Right hindlimb (tissue), 1 donor: ENCODE data around the gene SLC6A13.

Experiments used
- DNase-seq: peaks from one replicate; pipeline ENCODE4 v3.0.0-alpha.2; 2018

SLC6A13 gene

DNA sequence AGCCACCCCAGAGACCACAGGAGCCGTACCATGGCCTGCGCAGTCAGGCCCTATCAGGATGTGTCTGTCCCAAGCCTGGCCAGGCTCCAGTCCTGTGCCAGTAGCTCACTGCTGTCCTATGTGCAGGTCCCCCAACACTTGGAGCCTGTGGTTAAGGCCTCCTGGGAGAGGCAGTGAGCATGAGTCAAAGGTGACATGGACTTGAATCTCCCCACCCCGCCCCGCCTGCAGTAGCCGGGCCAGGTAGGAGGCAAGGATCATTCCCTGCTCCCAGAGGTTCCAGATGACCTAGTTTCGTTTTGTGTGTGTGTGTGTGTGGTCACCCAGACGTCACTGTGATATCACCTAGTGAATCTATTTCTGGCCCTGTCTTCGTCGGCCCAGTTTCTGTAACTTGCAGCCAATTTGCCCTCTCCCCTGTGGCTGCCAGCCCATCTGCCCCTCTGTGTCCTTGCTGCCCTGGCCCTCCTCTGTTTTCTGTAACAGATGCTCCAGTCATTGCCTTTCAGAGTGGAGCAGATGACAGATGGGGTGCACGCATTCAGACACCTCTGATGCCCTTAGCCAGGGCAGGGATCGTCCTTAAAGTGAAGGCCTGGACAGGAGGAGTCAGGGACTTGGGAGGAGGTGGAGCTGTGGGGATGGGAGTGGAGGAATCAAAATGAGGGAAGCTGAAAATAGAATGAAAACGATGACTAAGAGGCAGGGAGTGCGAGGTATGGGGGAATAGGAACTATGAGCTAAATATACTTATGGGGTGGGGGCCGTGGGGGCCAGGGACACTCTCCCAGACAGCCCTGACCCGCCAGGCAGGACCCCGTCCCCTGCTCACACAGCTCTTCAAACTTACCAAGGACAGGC, 86.1 kb downstream of the SLC6A13 start:
- no peak for DNase-seq

DNA sequence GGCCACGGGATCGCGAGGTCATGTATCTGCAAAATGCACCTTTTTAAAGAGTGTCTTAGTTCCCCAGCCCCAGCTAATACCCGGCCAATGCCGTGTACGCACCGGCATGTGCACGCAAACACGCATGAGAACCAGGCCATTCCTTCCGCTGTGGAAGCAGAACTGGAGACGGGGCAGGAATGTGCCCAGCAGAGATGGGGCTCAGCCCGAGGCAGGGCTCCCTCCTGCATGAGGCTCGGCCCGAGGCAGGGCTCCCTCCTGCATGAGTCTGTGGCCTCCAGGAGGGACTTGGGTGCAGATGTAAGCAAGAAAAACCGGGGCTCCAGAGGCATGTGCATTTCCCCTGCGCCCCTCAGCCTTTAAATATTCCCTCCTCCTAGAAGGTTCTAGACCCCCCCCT, 86.9 kb downstream of the SLC6A13 start:
- no peak for DNase-seq

DNA sequence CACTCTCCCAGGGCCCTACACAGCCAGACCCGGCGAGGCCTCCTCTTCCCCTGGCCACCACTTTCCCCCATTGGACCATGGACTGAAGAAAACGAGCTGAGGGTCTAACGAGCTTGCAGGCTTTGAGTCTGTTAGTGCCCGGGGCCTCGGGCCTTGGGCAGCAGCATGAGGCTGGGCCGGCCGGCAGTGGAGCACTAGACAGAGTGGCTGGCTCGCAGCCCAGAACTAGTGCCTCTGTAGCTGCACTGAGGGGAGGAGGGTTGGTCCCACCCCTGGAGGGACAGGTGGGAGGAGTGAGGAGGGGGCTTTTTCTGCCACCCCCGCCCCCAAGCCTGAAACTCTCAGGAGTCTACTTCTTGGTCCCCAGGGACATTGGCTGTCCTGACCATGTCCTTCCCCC, 87.4 kb downstream of the SLC6A13 start:
- DNase-seq, result no peak

DNA sequence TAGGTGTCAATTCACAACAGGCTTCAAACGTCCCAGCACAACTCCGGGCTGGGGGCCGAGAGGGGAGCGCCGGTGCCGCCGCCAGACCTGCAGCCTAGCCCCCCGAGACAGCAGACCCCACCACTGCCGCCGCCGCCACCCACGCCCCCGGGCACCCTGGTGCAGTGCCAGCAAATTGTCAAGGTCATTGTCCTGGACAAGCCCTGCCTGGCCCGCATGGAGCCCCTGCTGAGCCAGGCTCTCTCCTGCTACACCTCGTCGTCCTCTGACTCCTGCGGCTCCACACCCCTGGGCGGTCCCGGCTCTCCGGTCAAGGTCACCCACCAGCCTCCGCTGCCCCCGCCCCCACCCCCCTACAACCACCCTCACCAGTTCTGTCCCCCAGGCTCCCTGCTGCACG, 88.0 kb downstream of the SLC6A13 start:
- DNase-seq, result no peak

DNA sequence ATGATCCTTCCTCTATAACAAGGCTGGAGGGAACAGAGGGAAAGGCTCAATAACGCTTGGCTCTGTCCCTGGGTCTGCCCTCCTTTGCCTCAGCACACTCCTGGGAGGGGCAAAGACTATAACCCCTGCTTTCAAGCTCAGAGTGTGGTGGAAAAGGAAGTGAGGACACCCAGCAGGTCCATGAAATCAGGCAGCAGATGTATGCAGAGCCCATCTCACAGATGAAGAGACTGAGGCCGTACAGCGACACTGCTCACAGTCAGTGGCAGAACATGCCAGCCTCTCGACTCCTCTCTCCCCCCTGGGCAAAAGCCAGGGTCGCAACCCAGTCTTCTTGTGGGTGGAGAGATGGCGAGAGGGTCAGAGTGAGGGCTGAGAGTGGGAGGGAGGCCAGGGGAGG, 88.5 kb downstream of the SLC6A13 start:
- DNase-seq, result no peak

DNA sequence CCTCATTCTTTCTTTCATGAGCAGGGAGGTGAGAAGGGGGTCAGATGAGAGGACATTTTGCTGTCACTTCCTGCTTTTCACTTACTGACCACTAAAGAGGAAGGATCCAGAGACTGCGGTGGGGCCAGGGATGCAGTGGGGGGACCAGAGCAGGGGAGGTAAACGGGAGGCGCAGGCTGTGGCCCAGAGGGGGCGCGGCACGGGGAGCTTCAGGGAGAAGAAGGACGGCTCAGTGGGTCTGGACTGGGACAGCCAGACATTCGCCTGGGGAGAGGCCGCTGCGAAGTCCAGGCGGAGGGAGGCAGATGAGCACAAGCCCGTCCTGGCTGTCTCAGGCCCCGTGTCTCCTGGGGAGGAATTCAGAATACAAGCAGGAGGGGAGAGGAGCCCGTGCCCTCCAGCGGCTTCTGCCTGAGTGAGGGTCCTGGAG, 89.9 kb downstream of the SLC6A13 start:
- DNase-seq, result no peak

DNA sequence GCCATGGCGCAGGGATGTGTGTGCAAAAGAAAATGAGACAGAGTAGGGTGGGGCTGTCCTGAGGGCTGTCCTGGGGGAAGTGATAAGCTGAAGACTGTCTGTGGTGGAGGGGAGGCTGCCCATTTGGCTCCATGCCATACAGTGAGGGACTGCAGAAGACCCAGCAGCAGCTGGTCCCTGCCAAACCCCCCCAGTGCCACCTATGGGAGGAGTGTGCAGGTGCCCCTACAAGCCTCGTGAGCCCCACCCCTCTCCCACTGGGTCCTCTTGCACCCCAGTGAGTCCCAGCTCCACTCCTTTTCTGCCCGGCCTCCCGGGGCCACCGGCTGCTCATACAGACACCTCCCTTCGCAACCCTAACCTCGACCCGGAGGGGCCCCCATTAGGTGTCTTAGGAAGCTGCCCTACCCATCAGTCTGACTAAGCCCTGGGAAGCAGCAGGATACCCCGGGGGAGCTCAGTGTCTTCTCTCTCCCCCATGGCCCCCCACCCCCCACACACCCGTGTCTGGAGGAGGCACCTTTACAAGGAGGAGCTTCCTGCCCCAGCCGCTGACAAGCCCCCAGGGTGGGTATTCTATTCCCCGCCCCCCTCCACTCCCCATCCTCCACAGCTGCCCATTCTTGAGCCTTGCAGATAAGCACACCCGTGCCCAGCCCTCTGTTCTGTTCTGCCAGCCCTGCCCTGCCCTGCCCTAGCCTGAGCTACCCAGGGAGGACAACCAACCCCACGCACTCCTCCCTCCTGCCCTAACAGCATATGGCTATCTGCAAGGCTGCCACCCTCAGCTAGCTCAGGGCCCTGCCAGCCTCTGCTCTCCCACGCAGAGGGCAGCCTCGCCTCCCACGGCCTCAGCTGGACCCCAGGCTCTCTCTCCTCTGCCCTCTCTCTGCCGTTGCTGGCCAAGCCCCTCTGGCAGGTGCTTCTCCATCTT, 90.6 kb downstream of the SLC6A13 start:
- no peak for DNase-seq

DNA sequence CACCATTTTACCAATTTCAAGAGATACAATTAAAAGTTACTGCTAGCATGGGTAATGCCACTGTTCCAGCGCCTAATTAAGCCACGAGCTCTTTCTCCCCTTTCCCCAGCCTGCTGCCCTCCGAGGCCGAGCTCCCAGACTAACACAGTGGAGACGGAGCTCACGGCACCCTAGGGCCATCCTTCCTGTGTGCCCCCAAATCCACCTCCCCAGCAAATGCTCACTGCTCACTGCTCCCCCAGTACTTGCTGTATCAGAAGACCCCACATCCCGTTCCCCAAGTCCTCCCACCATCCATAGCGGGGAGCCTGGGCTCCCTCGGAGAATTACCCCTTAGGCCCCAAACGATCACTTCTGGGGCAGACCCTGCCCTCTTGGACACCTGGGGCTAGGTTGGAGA, 91.4 kb downstream of the SLC6A13 start:
- no peak for DNase-seq
